Stimulated activated CD8-positive, alpha-beta memory T cell treated with anti-CD3 and anti-CD28 coated beads, Interleukin-4, amount 100 ng/mL, for 48 hours (primary cell): ENCODE data around the gene COX4I1.
A peak's percentile ranks its signal among the peaks of the same experiment; 100 is the strongest.

Experiments
- DNase-seq: peaks from one replicate; pipeline ENCODE4 v3.0.0-alpha.2; 2020

COX4I1 gene

GRCh38 chr16:85799497-85800320 lies at the start of gene COX4I1, which contains the start of gene EMC8:
Gene COX4I1 (plus strand): TSS chr16:85799695. CDS start chr16:85801206, 1,511 bp downstream.
Gene EMC8 (minus strand): TSS chr16:85799544. CDS start chr16:85799295, 249 bp downstream.
- peak; percentile 96 for DNase-seq

DNA sequence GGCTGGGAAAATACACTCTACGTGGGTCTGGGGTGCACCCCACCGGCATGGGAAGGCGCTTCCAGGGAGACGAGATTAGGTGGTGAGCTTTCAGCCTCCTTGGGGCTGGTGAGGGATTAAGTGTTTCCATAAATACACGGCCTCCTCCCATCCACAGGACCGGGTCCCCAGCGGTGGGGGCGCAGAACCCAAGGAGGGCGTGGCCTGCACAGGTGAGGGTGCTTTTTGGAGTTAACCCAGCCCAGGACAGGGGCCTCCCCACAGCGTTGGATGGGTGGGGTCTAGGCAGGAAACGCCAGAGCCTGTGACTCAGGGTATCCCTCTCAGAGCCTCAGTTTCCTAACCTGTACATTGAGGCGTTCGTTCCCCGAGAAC lies 49.7 kb upstream of the COX4I1 start:
- no peak for DNase-seq

- peak; percentile 41 for DNase-seq
Measured at GRCh38 chr16:85750146-85750826, 49.2 kb upstream of the COX4I1 start.

GRCh38 chr16:85750827-85751697 lies 48.4 kb upstream of the COX4I1 start, which contains the start of gene C16orf74:
Gene C16orf74 (minus strand): TSS chr16:85751096. CDS start chr16:85735217, 15,879 bp downstream.
- no peak for DNase-seq

- no peak for DNase-seq
Measured at GRCh38 chr16:85751698-85752501, 47.6 kb upstream of the COX4I1 start.

DNA sequence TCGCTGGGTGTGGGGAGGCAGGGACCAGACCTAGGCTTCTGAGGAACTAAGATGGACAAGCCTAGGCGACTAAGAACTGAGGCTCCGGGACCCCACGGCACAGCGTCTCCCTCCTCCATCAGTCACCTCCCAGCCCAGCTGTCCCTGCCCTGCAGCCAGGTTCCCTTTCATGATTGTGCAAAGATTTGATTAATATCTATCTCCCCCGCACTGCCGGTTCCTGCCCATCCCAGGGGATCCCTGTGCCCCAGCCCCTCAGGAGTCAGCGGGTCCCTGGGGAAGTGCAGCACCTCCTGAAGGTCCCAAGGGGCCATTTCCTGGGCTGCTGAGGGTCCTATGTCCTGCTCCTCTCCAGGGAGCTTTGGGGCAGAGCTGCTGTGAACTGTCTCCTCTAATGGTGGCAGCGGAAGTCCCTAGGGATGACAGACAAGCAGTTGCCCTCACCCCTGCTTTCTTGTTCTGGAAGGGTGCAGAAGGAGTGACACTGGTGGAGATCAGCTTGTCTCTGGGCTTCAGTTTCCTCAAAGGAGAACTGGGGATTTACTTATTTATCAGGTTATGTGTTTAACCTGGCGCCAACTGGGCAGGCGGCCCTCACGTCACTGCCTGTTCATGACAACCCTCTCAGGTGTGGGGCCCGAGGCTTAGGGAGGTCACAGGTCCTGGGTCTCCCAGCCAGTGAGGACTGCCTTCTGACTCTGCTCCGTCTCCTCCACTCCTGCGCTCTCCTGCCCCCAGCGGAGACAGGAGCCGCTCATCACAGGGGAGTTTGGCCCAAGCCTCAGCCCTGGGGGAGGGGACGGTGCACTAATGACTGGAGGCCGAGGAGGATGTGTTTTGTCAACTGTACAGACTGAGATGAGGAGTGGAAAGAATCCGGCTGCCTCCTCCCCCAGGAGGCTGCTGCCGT lies 46.7 kb upstream of the COX4I1 start:
- no peak for DNase-seq

DNA sequence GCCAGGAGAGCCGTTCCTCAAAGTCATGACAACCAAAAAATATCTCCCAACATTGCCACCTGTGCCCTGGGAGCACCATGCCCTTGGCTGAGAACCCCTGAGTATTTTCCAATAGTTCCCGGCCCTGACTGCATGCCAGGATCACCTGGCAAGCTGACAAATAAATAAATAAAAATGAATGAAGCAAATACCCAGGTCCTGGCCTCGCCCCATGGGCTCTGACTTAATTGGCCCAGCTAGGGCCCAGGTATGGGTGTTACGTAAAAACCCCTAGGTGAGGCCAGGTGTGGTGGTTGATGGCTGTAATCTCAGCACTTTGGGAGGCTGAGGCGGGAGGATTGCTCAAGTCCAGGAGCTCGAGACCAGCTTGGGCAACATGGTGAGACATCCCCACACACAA lies 45.9 kb upstream of the COX4I1 start:
- DNase-seq, result no peak

- DNase-seq, result no peak
Measured at GRCh38 chr16:85753976-85754375, 45.5 kb upstream of the COX4I1 start.

DNA sequence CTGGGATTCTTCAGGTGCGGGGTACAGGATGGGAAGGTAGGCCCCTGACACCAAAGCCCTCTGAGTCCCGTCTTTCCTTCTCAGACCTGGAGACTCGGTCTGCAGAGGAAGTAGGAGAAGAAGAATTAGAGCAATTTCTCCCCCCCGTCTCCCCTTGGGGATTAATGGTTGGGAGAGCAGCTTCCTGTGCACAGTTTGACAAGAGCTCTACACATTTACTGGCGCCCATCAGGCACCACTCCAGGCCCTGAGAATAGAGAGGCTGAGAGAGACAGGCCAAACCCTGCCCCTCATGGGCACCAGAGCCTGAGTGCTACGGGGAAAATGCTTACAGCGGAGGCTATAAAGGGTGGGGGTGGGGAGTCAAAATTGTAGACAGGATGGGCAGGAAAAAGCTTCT lies 45.1 kb upstream of the COX4I1 start:
- no peak for DNase-seq

GRCh38 chr16:85755929-85756768 lies 43.3 kb upstream of the COX4I1 start:
- DNase-seq, result no peak

DNA sequence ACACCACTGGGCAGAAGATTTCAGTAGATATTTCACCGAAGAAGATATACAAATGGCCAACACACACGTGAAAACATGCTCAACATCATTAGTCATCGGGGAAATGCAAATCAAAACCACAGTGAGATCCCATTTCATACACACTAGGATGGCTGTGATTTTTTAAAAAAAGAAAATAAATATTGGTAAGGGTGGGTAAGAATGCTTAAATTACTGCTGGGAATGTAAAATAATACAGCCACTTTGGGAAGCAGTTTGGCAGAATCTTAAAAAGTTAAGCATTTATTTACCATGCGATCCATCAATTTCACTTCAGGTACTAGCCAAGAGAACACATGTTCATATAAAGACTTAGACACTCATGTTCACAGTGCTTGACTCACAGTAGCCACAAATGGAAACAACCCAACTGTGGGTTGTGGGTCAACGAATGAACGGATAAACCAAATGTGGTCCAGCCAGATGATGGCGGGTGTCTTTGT lies 42.1 kb upstream of the COX4I1 start:
- DNase-seq, result peak; percentile 50

DNA sequence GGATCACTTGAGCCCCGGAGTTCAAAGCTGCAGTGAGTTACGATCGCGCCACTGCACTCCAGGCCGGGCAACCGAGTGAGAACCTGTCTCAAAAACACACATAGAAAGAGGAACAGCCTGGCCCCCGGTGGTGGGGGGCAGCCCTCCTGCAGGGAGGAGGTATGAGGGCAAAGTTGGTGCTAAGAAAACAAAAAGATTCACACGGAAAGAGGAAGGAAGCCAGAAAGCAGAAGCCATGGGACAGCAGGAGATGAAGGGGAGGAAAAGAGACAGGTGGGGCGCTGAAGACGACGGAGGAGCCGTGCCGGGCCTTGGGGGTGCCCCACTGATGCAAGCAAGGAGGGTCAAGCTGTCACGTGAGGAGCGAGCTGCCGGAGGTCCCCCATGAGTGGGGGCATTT lies 40.4 kb upstream of the COX4I1 start:
- DNase-seq, result no peak

- peak; percentile 60 for DNase-seq
Measured at GRCh38 chr16:85759631-85760419, 39.7 kb upstream of the COX4I1 start.

GRCh38 chr16:85761861-85762260 lies 37.6 kb upstream of the COX4I1 start:
- DNase-seq, result no peak

- no peak for DNase-seq
Measured at GRCh38 chr16:85762970-85763369, 36.5 kb upstream of the COX4I1 start.

DNA sequence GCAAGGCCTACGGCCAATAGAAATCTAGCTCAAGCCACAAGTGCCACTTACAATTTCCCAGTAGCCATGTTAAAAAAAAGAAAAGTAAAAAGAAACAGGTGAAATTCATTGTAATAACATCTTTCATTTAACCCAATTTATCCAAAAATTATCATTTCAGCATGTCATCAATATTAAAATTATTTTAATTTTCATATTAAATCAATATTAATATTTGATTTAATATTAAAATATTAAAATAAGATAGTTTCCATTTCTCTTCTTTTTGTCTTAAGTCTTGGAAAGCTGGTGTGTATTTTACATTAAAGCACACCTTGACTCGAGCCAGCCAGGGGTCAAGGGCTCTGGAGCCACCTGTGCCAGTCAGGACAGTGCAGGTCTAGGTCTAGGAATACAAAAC lies 35.9 kb upstream of the COX4I1 start:
- no peak for DNase-seq

DNA sequence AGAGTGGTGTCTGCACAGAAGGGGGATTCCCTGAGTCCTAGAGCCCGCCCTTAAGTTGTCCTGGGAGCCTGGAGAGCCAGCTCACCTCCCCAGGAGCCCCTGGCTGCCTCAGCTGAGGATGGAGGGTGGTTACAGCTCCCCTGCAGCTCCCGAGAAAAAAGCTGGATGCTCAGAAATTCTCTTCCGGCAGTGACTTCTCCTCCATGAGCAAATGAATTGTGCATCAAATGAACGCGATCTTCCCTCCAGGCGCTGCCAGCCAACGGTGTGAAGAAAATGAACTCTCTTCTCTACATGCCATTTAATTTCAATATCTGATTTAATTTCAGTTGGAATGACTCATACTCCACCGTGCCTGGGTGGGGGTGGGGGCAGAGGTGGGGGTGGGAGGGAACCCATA lies 34.3 kb upstream of the COX4I1 start:
- no peak for DNase-seq

DNA sequence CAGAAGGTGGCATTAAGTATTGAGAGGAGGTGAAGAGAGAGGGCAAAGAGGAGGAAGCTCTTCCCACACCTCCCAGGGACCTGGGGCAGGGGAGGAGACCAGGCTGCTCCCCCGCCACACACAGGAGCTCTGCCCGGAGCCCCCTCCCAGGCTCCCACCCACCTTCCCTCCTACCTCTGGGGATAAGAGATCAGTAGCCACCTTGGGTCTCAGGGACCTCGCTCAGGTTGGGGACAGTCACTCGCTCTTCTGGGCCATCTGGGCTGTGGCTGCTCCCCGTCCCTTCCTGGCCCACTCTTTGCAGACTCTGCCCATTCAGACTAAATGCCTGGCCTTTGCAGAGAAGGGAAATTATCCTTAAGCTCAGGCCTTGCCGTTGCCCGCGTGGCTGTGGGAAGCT lies 33.7 kb upstream of the COX4I1 start:
- DNase-seq, result no peak

DNA sequence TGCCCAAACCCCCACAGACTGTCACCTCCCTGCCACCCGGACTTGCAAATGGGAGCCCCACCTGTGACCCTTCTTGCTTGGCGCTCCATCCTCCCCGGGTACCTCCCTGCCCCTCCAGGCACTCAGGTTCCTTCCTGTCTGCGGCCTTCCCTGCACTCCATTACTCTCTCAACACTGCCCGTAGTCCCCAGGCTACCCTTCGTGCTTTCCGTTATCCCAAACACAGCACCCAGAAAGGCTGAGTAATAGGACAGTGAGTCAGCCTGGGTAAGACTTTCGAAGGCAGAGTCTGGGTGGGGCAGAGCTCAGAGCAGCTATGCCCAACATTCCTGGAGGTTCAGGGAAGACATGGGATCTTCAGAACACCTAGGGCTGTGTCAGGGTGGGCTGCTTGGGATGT lies 32.0 kb upstream of the COX4I1 start:
- no peak for DNase-seq
